ENCODE measurements around the gene SSC5D. TPM values are rescaled to one million over a fixed set of nuclear protein-coding genes. Genes with fewer than 3 reads are reported as not detected.

Gene SSC5D
- total and polyA plus RNA-seq, 9 of the 15 experiments (the other 6 are each of a cell fraction or from before 2014, with no cell fraction given): 0.04 to 0.71 (median 0.14) TPM; not detected in 2

DNA sequence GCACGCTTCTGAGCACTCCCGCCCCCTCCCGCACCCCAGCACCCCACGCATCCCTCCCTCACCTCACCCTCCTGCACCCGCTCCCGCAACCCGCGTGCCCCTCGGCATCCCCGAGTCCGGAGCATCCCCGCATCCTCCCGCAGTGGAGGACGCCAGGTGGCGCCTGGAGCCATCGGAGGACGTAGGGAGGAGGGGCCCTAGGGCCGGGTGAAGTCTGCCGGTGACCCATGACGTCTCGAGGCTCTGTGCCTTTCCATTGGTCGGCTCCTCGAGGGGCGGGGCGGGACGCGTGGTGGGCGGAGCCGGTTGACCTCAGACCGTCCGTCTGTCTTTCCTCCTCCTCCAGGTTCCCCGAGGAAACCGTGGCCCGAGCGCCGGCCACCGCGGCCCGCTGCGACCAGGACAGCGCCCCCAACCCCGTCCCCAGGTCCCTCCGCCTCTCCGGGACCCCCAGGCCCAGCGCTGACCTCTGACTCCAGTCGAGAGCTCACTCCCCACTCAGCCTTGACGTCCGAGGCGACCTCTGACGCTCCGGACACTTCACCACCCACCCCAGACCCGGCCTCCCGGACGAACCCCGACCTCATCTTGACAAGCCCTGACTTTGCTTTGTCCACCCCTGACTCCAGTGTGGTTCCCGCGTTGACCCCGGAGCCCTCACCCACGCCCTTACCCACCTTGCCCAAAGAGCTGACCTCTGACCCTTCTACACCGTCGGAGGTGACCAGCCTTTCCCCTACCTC, 28.8 kb downstream of the SSC5D start (continued):
- no peak for TF ChIP-seq ZNF696 (CRISPR knock-in tag; conservative IDR thresholded peaks at IDR 0.05)
- no peak for TF ChIP-seq NFIX (CRISPR knock-in tag; IDR thresholded peaks at IDR 0.05; ENCODE audit: low read depth)
- no peak for TF ChIP-seq PTRF (tag; IDR thresholded peaks at IDR 0.05)
- no peak for TF ChIP-seq ZNF165 (CRISPR knock-in tag; IDR thresholded peaks at IDR 0.05; ENCODE audit: borderline replicate concordance)
- TF ChIP-seq FOSL1 (tag; conservative IDR thresholded peaks at IDR 0.05): no peak
- TF ChIP-seq MYC (IDR thresholded peaks at IDR 0.05; ENCODE audit: low read depth, low read length): peak; percentile 31
- no peak for TF ChIP-seq MYC (CRISPR knock-in tag; IDR thresholded peaks at IDR 0.05; ENCODE audit: borderline replicate concordance, low read depth)
- peak; percentile 47; the same call in 1 of the 2 replicates for TF ChIP-seq ATF1 (CRISPR knock-in tag; IDR thresholded peaks at IDR 0.05)
- TF ChIP-seq ATF1 (tag; IDR thresholded peaks at IDR 0.05): peak; percentile 98
- peak; percentile 88 to 94 for TF ChIP-seq MAZ (CRISPR knock-in tag; conservative IDR thresholded peaks at IDR 0.05 in 1 of 2, IDR thresholded peaks at IDR 0.05 in 1 of 2)
- TF ChIP-seq, protein P1, sequence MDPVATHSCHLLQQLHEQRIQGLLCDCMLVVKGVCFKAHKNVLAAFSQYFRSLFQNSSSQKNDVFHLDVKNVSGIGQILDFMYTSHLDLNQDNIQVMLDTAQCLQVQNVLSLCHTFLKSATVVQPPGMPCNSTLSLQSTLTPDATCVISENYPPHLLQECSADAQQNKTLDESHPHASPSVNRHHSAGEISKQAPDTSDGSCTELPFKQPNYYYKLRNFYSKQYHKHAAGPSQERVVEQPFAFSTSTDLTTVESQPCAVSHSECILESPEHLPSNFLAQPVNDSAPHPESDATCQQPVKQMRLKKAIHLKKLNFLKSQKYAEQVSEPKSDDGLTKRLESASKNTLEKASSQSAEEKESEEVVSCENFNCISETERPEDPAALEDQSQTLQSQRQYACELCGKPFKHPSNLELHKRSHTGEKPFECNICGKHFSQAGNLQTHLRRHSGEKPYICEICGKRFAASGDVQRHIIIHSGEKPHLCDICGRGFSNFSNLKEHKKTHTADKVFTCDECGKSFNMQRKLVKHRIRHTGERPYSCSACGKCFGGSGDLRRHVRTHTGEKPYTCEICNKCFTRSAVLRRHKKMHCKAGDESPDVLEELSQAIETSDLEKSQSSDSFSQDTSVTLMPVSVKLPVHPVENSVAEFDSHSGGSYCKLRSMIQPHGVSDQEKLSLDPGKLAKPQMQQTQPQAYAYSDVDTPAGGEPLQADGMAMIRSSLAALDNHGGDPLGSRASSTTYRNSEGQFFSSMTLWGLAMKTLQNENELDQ (CRISPR knock-in tag; IDR thresholded peaks at IDR 0.05; ENCODE audit: borderline replicate concordance): no peak
- TF ChIP-seq SMAD2 (IDR thresholded peaks at IDR 0.05; ENCODE audit: low read depth, low read length): no peak
- no peak for TF ChIP-seq FOXK1 (CRISPR knock-in tag; IDR thresholded peaks at IDR 0.05; ENCODE audit: borderline replicate concordance)
- TF ChIP-seq, protein P2, sequence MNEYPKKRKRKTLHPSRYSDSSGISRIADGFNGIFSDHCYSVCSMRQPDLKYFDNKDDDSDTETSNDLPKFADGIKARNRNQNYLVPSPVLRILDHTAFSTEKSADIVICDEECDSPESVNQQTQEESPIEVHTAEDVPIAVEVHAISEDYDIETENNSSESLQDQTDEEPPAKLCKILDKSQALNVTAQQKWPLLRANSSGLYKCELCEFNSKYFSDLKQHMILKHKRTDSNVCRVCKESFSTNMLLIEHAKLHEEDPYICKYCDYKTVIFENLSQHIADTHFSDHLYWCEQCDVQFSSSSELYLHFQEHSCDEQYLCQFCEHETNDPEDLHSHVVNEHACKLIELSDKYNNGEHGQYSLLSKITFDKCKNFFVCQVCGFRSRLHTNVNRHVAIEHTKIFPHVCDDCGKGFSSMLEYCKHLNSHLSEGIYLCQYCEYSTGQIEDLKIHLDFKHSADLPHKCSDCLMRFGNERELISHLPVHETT (CRISPR knock-in tag; conservative IDR thresholded peaks at IDR 0.05 in 1 of 2, IDR thresholded peaks at IDR 0.05 in 1 of 2): 0 out of 4 replicates have a peak, but pooled peaks of 1 of the 2 experiments have one; percentile 22
- TF ChIP-seq HIVEP1 (CRISPR knock-in tag; IDR thresholded peaks at IDR 0.05): no peak
- TF ChIP-seq, protein P3, sequence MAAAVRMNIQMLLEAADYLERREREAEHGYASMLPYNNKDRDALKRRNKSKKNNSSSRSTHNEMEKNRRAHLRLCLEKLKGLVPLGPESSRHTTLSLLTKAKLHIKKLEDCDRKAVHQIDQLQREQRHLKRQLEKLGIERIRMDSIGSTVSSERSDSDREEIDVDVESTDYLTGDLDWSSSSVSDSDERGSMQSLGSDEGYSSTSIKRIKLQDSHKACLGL (CRISPR knock-in tag; IDR thresholded peaks at IDR 0.05; ENCODE audit: borderline replicate concordance, poor library complexity, severe bottlenecking): no peak
- no peak for TF ChIP-seq MEIS2 (IDR thresholded peaks at IDR 0.05; ENCODE audit: partially characterized antibody)
- TF ChIP-seq RAD21 (CRISPR knock-in tag; conservative IDR thresholded peaks at IDR 0.05 in 1 of 2, IDR thresholded peaks at IDR 0.05 in 1 of 2): peak; percentile 98 to 99
- TF ChIP-seq ZNF830 (CRISPR knock-in tag; IDR thresholded peaks at IDR 0.05): no peak
- TF ChIP-seq, protein P4, sequence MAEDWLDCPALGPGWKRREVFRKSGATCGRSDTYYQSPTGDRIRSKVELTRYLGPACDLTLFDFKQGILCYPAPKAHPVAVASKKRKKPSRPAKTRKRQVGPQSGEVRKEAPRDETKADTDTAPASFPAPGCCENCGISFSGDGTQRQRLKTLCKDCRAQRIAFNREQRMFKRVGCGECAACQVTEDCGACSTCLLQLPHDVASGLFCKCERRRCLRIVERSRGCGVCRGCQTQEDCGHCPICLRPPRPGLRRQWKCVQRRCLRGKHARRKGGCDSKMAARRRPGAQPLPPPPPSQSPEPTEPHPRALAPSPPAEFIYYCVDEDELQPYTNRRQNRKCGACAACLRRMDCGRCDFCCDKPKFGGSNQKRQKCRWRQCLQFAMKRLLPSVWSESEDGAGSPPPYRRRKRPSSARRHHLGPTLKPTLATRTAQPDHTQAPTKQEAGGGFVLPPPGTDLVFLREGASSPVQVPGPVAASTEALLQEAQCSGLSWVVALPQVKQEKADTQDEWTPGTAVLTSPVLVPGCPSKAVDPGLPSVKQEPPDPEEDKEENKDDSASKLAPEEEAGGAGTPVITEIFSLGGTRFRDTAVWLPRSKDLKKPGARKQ (CRISPR knock-in tag; IDR thresholded peaks at IDR 0.05): no peak
- TF ChIP-seq POLR2A (conservative IDR thresholded peaks at IDR 0.05): 0 out of 2 replicates have a peak, but pooled peaks have one; percentile 49
- TF ChIP-seq FOXA3 (CRISPR knock-in tag; conservative IDR thresholded peaks at IDR 0.05 in 1 of 2, IDR thresholded peaks at IDR 0.05 in 1 of 2): no peak
